H1 (cell line): Measurements from ENCODE around the gene DDX3X. TPM values are rescaled to one million over a fixed set of nuclear protein-coding genes. Genes with fewer than 3 reads are reported as not detected.

ENCODE experiments used
- CTCF ChIA-PET: fragments of 300-600 bp; sonication (Branson Sonifier 250); formaldehyde crosslinking; loops from one replicate; lab custom pipeline; 2021; ENCODE audit not compliant: partially characterized antibody; lab: Charles Lee
- POLR2A ChIA-PET: fragments of 300-600 bp; sonication (Branson Sonifier 250); formaldehyde crosslinking; loops from one replicate; lab custom pipeline; 2021; ENCODE audit warnings: inconsistent platforms; ENCODE audit not compliant: partially characterized antibody; lab: Charles Lee
- DNase-seq, 2 experiments: peaks; one replicate each; pipeline versions ENCODE4 v3.0.0 to v3.0.0-alpha.2; 2010 to 2022; ENCODE audit warnings: low spot score in 2 of 2, low read depth in 1 of 2, mixed read lengths in 1 of 2
- FAIRE-seq: peaks from 2 replicates; lab custom pipeline; 2011; peaks lifted over from hg19 to GRCh38; lab: Jason Lieb, UNC
- H2AFZ ChIP-seq: 2 replicates; pipeline ENCODE4 v1.8.1; 2012; ENCODE audit warnings: low read length, inconsistent platforms
- H2AK5ac ChIP-seq: 2 replicates; pipeline ENCODE4 v1.6.1; 2013; ENCODE audit warnings: low read depth, low read length
- H2BK120ac ChIP-seq: replicated peaks from 2 replicates; pipeline ENCODE3; 2013; ENCODE audit warnings: low read depth, low read length, inconsistent platforms
- H2BK12ac ChIP-seq: 2 replicates; pipeline ENCODE4 v1.6.1; 2013; ENCODE audit warnings: low read depth, low read length
- H2BK15ac ChIP-seq: 2 replicates; pipeline ENCODE4 v1.6.1; 2013; ENCODE audit warnings: low read length
- H2BK20ac ChIP-seq: 2 replicates; pipeline ENCODE4 v1.6.1; 2013; ENCODE audit warnings: low read length
- H2BK5ac ChIP-seq: 2 replicates; pipeline ENCODE4 v1.6.1; 2013; ENCODE audit warnings: low read depth, low read length
- H3K14ac ChIP-seq: 2 replicates; pipeline ENCODE4 v1.6.1; 2013; ENCODE audit warnings: inconsistent platforms; ENCODE audit not compliant: insufficient read length
- H3K18ac ChIP-seq: 2 replicates; pipeline ENCODE4 v1.6.1; 2013; ENCODE audit warnings: low read length; ENCODE audit errors: extremely low read depth
- H3K23ac ChIP-seq: 2 replicates; pipeline ENCODE4 v1.6.1; 2013; ENCODE audit warnings: inconsistent platforms; ENCODE audit not compliant: insufficient read length
- H3K23me2 ChIP-seq: 2 replicates; pipeline ENCODE4 v1.6.1; 2013; ENCODE audit warnings: low read depth, low read length
- H3K27ac ChIP-seq: 2 replicates; pipeline ENCODE4 v1.6.1; 2011; ENCODE audit warnings: low read depth, low read length, inconsistent platforms
- H3K27me3 ChIP-seq, 4 experiments: replicated peaks in 1 of 4; 1 replicate in 1 of 4; 2 replicates in 3 of 4; pipeline versions ENCODE4 v1.6.1 to v1.8.1; 2011 to 2013; ENCODE audit warnings: low read length in 3 of 4, mild to moderate bottlenecking in 3 of 4, inconsistent platforms in 2 of 4, mixed read lengths in 2 of 4, moderate library complexity in 1 of 4; ENCODE audit not compliant: control insufficient read depth in 3 of 4, insufficient read depth in 3 of 4; ENCODE audit errors: extremely low read depth in 1 of 4
- H3K36me3 ChIP-seq, 4 experiments: 2 replicates each; pipeline versions ENCODE4 v1.6.1 to v1.8.1; 2011 to 2013; ENCODE audit warnings: mild to moderate bottlenecking in 4 of 4, low read length in 3 of 4, moderate library complexity in 2 of 4, control low read depth in 1 of 4, inconsistent platforms in 1 of 4; ENCODE audit not compliant: insufficient read depth in 4 of 4, control insufficient read depth in 2 of 4
- H3K4ac ChIP-seq: replicated peaks from 2 replicates; pipeline ENCODE3; 2013; ENCODE audit warnings: low read length, low read depth, mixed read lengths, inconsistent platforms; ENCODE audit not compliant: insufficient read length
- H3K4me1 ChIP-seq, 4 experiments: replicated peaks in 1 of 4; 1 replicate in 1 of 4; 2 replicates in 3 of 4; pipeline versions ENCODE4 v1.6.1 to v1.8.1; 2011 to 2013; ENCODE audit warnings: low read length in 3 of 4, inconsistent platforms in 2 of 4, mixed read lengths in 1 of 4; ENCODE audit not compliant: insufficient read depth in 4 of 4, control insufficient read depth in 3 of 4
- H3K4me2 ChIP-seq, 2 experiments: 2 replicates each; pipeline versions ENCODE4 v1.6.1 to v1.8.1; 2011 to 2013; ENCODE audit warnings: low read depth in 2 of 2, low read length in 2 of 2, control low read depth in 1 of 2, inconsistent platforms in 1 of 2, mild to moderate bottlenecking in 1 of 2; ENCODE audit not compliant: insufficient read depth in 1 of 2
- H3K4me3 ChIP-seq, 4 experiments: fragments of 200-600, 300-600 bp in 1 of 4; sonication (generic), shearing (Covaris generic), sonication (Bioruptor Twin) in 1 of 4; 2 replicates each; pipeline versions ENCODE4 v1.5.1 to v1.8.1; 2011 to 2016; ENCODE audit warnings: low read length in 4 of 4, low read depth in 3 of 4, control low read depth in 2 of 4, inconsistent platforms in 2 of 4, mild to moderate bottlenecking in 2 of 4, mixed read lengths in 1 of 4, moderate library complexity in 1 of 4; ENCODE audit not compliant: insufficient read depth in 2 of 4; ENCODE audit errors: extremely low read depth in 1 of 4
- H3K56ac ChIP-seq: replicated peaks from 2 replicates; pipeline ENCODE3; 2013; ENCODE audit warnings: low read depth, mild to moderate bottlenecking, mixed read lengths, low read length, inconsistent platforms; ENCODE audit not compliant: insufficient read length
- H3K79me1 ChIP-seq: 2 replicates; pipeline ENCODE4 v1.6.1; 2013; ENCODE audit warnings: low read depth, low read length, control low read depth
- H3K79me2 ChIP-seq, 2 experiments: 2 replicates each; pipeline versions ENCODE4 v1.6.1 to v1.8.1; 2012 to 2013; ENCODE audit warnings: low read length in 2 of 2, mild to moderate bottlenecking in 2 of 2, inconsistent platforms in 1 of 2; ENCODE audit not compliant: insufficient read depth in 2 of 2, control insufficient read depth in 1 of 2
- H3K9ac ChIP-seq, 4 experiments: replicated peaks in 1 of 4; 1 replicate in 1 of 4; 2 replicates in 3 of 4; pipeline versions ENCODE4 v1.6.1 to v1.8.1; 2011 to 2013; ENCODE audit warnings: low read depth in 3 of 4, low read length in 3 of 4, control low read depth in 2 of 4, mild to moderate bottlenecking in 2 of 4, moderate library complexity in 2 of 4, inconsistent platforms in 1 of 4; ENCODE audit errors: extremely low read depth in 1 of 4
- H3K9me3 ChIP-seq, 2 experiments: 2 replicates each; pipeline versions ENCODE4 v1.6.1 to v1.8.1; 2012 to 2013; ENCODE audit warnings: mild to moderate bottlenecking in 2 of 2, moderate library complexity in 2 of 2, control low read depth in 1 of 2, inconsistent platforms in 1 of 2, low read depth in 1 of 2, low read length in 1 of 2, mixed read lengths in 1 of 2; ENCODE audit not compliant: insufficient read depth in 2 of 2
- H4K20me1 ChIP-seq, 2 experiments: replicated peaks in 1 of 2; 2 replicates each; pipeline versions ENCODE3 to v1.8.1; 2011 to 2013; ENCODE audit warnings: inconsistent platforms in 2 of 2, low read length in 2 of 2, mild to moderate bottlenecking in 1 of 2; ENCODE audit not compliant: insufficient read depth in 2 of 2, control insufficient read depth in 1 of 2
- H4K5ac ChIP-seq: 2 replicates; pipeline ENCODE4 v1.6.1; 2013; ENCODE audit warnings: low read length, low read depth, mixed read lengths, inconsistent platforms; ENCODE audit not compliant: insufficient read length
- H4K8ac ChIP-seq: 2 replicates; pipeline ENCODE4 v1.8.0; 2013; ENCODE audit warnings: mild to moderate bottlenecking, moderate library complexity, low read length, inconsistent platforms; ENCODE audit not compliant: insufficient read depth; ENCODE audit errors: extremely low read depth
- H4K91ac ChIP-seq: replicated peaks from 2 replicates; pipeline ENCODE3; 2013; ENCODE audit warnings: low read length, mixed read lengths, inconsistent platforms; ENCODE audit not compliant: insufficient read length
- CBX5 ChIP-seq: fragments of 300-800, 300-1000 bp; sonication (generic); IDR thresholded peaks from 2 replicates; pipeline ENCODE4 v1.7.1; 2016; ENCODE audit warnings: antibody characterized with exemption, low read length, low read depth
- FOSL1 ChIP-seq: IDR thresholded peaks from 2 replicates; pipeline ENCODE4 v1.6.1; 2011; ENCODE audit warnings: mild to moderate bottlenecking, low read depth, low read length, moderate library complexity; ENCODE audit not compliant: insufficient read depth
- HDAC6 ChIP-seq: IDR thresholded peaks from one replicate; pipeline ENCODE4 v1.7.1; 2012; ENCODE audit warnings: low read depth, mild to moderate bottlenecking, inconsistent platforms, low read length, moderate library complexity
- RAD21 ChIP-seq, 2 experiments: IDR thresholded peaks in 1 of 2; conservative IDR thresholded peaks in 1 of 2; 2 replicates each; pipeline ENCODE4 v1.6.1; 2011; ENCODE audit warnings: low read depth in 2 of 2, low read length in 2 of 2, improper control_type of control experiment in 1 of 2, inconsistent platforms in 1 of 2, mild to moderate bottlenecking in 1 of 2, moderate library complexity in 1 of 2
- RBBP5 ChIP-seq: IDR thresholded peaks from 2 replicates; pipeline ENCODE4 v1.7.1; 2012; ENCODE audit warnings: low read depth, mild to moderate bottlenecking, inconsistent platforms, low read length, moderate library complexity, borderline replicate concordance
- SP1 ChIP-seq: IDR thresholded peaks from 2 replicates; pipeline ENCODE4 v1.6.1; 2011; ENCODE audit warnings: low read depth, low read length
- SP2 ChIP-seq: IDR thresholded peaks from 2 replicates; pipeline ENCODE4 v1.6.1; 2012; ENCODE audit warnings: mild to moderate bottlenecking, low read length, inconsistent platforms
- USF2 ChIP-seq: IDR thresholded peaks from 2 replicates; pipeline ENCODE4 v1.6.1; 2011; ENCODE audit warnings: low read length, improper control_type of control experiment
- WGBS, 2 experiments: shearing (Covaris generic) in 1 of 2; methylation state at CpG; one replicate each; pipeline versions ENCODE4 v1.1.6 to v1.1.7; 2013 to 2015; ENCODE audit warnings: low lambda C conversion rate in 2 of 2, mixed read lengths in 2 of 2, inconsistent platforms in 1 of 2, low coverage in 1 of 2, missing lambda C conversion rate in 1 of 2; ENCODE audit not compliant: insufficient replicate concordance in 2 of 2, insufficient coverage in 1 of 2, insufficient read length in 1 of 2; ENCODE audit errors: extremely low coverage in 1 of 2, missing lambda C conversion rate in 1 of 2; 5-methylcytosine and 5-hydroxymethylcytosine counted together
- polyA plus RNA-seq, 7 experiments: library from polyadenylated mRNA; depleted of rRNA in 3 of 7; stranded (reverse) in 5 of 7; unstranded in 2 of 7; fragments of >200 nt in 5 of 7; fragments of 200-250 nt in 2 of 7; gene quantifications; 1 replicate in 5 of 7; 2 replicates in 1 of 7; 4 replicates in 1 of 7; pipeline versions ENCODE4 v1.2.1 to v1.2.3, GENCODE V29; 2011 to 2013; ENCODE audit warnings: missing spikeins in 2 of 7, mixed read lengths in 2 of 7
- total RNA-seq: library from RNA; stranded (reverse); fragmentation: NEBNext Ultra II Directional; extraction: Animal tissue kit (Norgen Biotek cat#: 25700); gene quantifications from 2 replicates; pipeline ENCODE4 v1.2.1, GENCODE V29; 2021

DDX3X gene
- total and polyA plus RNA-seq, 2 of the 8 experiments (the other 6 are each of a cell fraction or from before 2014, with no cell fraction given) = 39.4 to 291 TPM

- no peak overlapping the region for H4K5ac ChIP-seq
- no peaks in the 10 kb centered on the region for H3K23me2 ChIP-seq
- H2BK20ac ChIP-seq = no peak overlapping the region
- FAIRE-seq (no peak), DNase-seq (no peak)
- H3K4ac ChIP-seq = no peak overlapping the region
- no peak overlapping the region for H3K4me2 ChIP-seq
- whole genome bisulfite sequencing, 2 experiments = 92% methylated on average over 9 of the region's 9 CpGs; no CpG with 5 or more reads in 1 of the 2 experiments
- H4K91ac ChIP-seq = no peak overlapping the region
- H2BK15ac ChIP-seq = no peak overlapping the region
- no peak overlapping the region for H2AFZ ChIP-seq
- H3K36me3 ChIP-seq = peaks cover 26 to 97% (median 70%) of the 10 kb centered on the region in 4 experiments
- H3K56ac ChIP-seq = no peak overlapping the region
- H3K4me1 ChIP-seq = no peaks in the 10 kb centered on the region
- H3K79me2 ChIP-seq = peaks cover 4 to 50% of the 10 kb centered on the region in 2 experiments; a peak in 3 of 4 replicates
- H3K9ac ChIP-seq = no peak overlapping the region
- ChIA-PET CTCF (no interaction called here), POLR2A (no interaction called here)
- no peak overlapping the region for H2BK120ac ChIP-seq
- no peak overlapping the region for H3K4me3 ChIP-seq
- no peak overlapping the region for H3K18ac ChIP-seq
- H4K8ac ChIP-seq = no peak overlapping the region
- H3K9me3 ChIP-seq = no peaks in the 10 kb centered on the region
- no peaks in the 10 kb centered on the region for H3K79me1 ChIP-seq
- no peaks in the 10 kb centered on the region for H3K27me3 ChIP-seq
- TF ChIP-seq RBBP5 (no peak), FOSL1 (no peak), RAD21 (IDR thresholded peaks at IDR 0.05 in 1 of 2, conservative IDR thresholded peaks at IDR 0.05 in 1 of 2; ENCODE audit: low read depth in 2 of 2, low read length in 2 of 2) (no peak), CBX5 (no peak), HDAC6 (no peak), SP2 (no peak), SP1 (no peak), USF2 (no peak)
- H4K20me1 ChIP-seq = peaks cover 6 to 20% of the 10 kb centered on the region in 2 experiments
- no peak overlapping the region for H3K14ac ChIP-seq
- no peak overlapping the region for H3K23ac ChIP-seq
- H2BK12ac ChIP-seq = no peak overlapping the region
- no peak overlapping the region for H3K27ac ChIP-seq
- no peak overlapping the region for H2BK5ac ChIP-seq
- no peak overlapping the region for H2AK5ac ChIP-seq
Measured at GRCh38 chrX:41344053-41344452, 10.1 kb downstream of the DDX3X start.
